PC-9 (cell line): ENCODE data around the gene AGAP3. TPM values are rescaled to one million over a fixed set of nuclear protein-coding genes. Genes with fewer than 3 reads are reported as not detected.

Experiments
- BruUV-seq: library from RNA; stranded (reverse); fragments of 400-500 nt; replicated peaks from 2 replicates; lab custom pipeline; 2021; lab: Mats Ljungman, UMichigan
- CTCF ChIA-PET: fragments of 300-600 bp; sonication (Branson Sonifier 250); formaldehyde crosslinking; loops from one replicate; lab custom pipeline; 2022; ENCODE audit warnings: antibody characterized with exemption; lab: Charles Lee
- POLR2A ChIA-PET: fragments of 300-600 bp; sonication (Branson Sonifier 250); formaldehyde crosslinking; loops from one replicate; lab custom pipeline; 2022; ENCODE audit warnings: antibody characterized with exemption; ENCODE audit not compliant: unreplicated experiment; lab: Charles Lee
- DNase-seq, 2 experiments: peaks; one replicate each; pipeline versions ENCODE4 v3.0.0 to v3.0.0-alpha.2; 2015 to 2022; ENCODE audit warnings: mixed read lengths in 1 of 2
- H2AFZ ChIP-seq: fragments of 200-600 bp; sonication (generic); 2 replicates; pipeline ENCODE4 v1.8.1; 2017; ENCODE audit warnings: antibody characterized with exemption
- H3F3A ChIP-seq: fragments of 200-600 bp; sonication (generic); 2 replicates; pipeline ENCODE4 v1.8.1; 2017; ENCODE audit warnings: antibody characterized with exemption, mild to moderate bottlenecking, low read depth; ENCODE audit not compliant: insufficient read depth
- H3K27ac ChIP-seq: fragments of 200-600 bp; sonication (generic); 2 replicates; pipeline ENCODE4 v1.6.1; 2016; ENCODE audit warnings: mixed run types
- H3K27me3 ChIP-seq: fragments of 200-600 bp; sonication (generic); 2 replicates; pipeline ENCODE4 v1.6.1; 2016; ENCODE audit warnings: low read depth, mixed run types; ENCODE audit not compliant: insufficient read depth
- H3K36me3 ChIP-seq: fragments of 200-600 bp; sonication (generic); 2 replicates; pipeline ENCODE4 v1.6.1; 2016; ENCODE audit warnings: low read depth, mixed run types
- H3K4me1 ChIP-seq: fragments of 200-600 bp; sonication (generic); replicated peaks from 2 replicates; pipeline ENCODE4 v1.6.1; 2016; ENCODE audit warnings: mixed run types; ENCODE audit not compliant: insufficient read depth
- H3K4me2 ChIP-seq: fragments of 200-600 bp; sonication (generic); 2 replicates; pipeline ENCODE4 v1.6.1; 2017; ENCODE audit warnings: mixed run types
- H3K4me3 ChIP-seq: fragments of 200-600 bp; sonication (generic); 2 replicates; pipeline ENCODE4 v1.6.1; 2016; ENCODE audit warnings: mixed run types
- H3K79me2 ChIP-seq: fragments of 200-600 bp; sonication (generic); 2 replicates; pipeline ENCODE4 v1.6.1; 2017; ENCODE audit warnings: low read depth, mixed run types
- H3K9me2 ChIP-seq: fragments of 200-600 bp; sonication (generic); 2 replicates; pipeline ENCODE4 v1.8.1; 2017; ENCODE audit warnings: mild to moderate bottlenecking; ENCODE audit not compliant: insufficient read depth
- H3K9me3 ChIP-seq: fragments of 200-600 bp; sonication (generic); 2 replicates; pipeline ENCODE4 v1.8.1; 2016; ENCODE audit warnings: low read depth; ENCODE audit not compliant: insufficient read depth
- H4K20me1 ChIP-seq: fragments of 200-600 bp; sonication (generic); 2 replicates; pipeline ENCODE4 v1.8.1; 2017; ENCODE audit not compliant: insufficient read depth
- CTCF ChIP-seq: fragments of 200-600 bp; sonication (generic); conservative IDR thresholded peaks from 2 replicates; pipeline ENCODE4 v1.6.1; 2017; ENCODE audit warnings: mixed run types, antibody characterized with exemption, mild to moderate bottlenecking, moderate library complexity
- EZH2 ChIP-seq: fragments of 200-600 bp; sonication (generic); IDR thresholded peaks from 2 replicates; pipeline ENCODE4 v1.8.0; 2017; ENCODE audit warnings: antibody characterized with exemption, low read depth
- intact Hi-C: fragments of 100-400 bp; cut with micrococcal nuclease; formaldehyde crosslinking; loops from one replicate; pipeline ENCODE4 v1.10.0; 2022; ENCODE audit not compliant: unreplicated experiment
- total RNA-seq: library from RNA; stranded (reverse); gene quantifications from 2 replicates; pipeline ENCODE4 v1.2.3, GENCODE V29; 2021

The AGAP3 gene
- total RNA-seq, 1 experiment from 2014 or later = 103 TPM

GRCh38 chr7:151191544-151191943 is 105.3 kb downstream of the AGAP3 start:
- Histone ChIP-seq H3K9me2 (no peaks in the 10 kb centered on the region), H3K4me2 (no peak overlapping the region), H3K36me3 (no peaks in the 10 kb centered on the region), H3K79me2 (no peaks in the 10 kb centered on the region), H3F3A (no peaks in the 10 kb centered on the region), H3K4me3 (no peak overlapping the region), H3K9me3 (no peaks in the 10 kb centered on the region), H2AFZ (no peak overlapping the region), H3K27ac (no peak overlapping the region), H3K4me1 (no peaks in the 10 kb centered on the region), H4K20me1 (no peaks in the 10 kb centered on the region), H3K27me3 (peaks cover 100% of the 10 kb centered on the region)
- TF ChIP-seq EZH2 (no peak), CTCF (no peak)
- DNase-seq = no peak
- ChIA-PET CTCF (no interaction called here), POLR2A (no interaction called here)
- no TSS peak for BruUV-seq
- intact Hi-C loops = no loop called here

- ChIA-PET CTCF (no interaction called here), POLR2A (no interaction called here)
- Histone ChIP-seq H3K79me2 (no peaks in the 10 kb centered on the region), H3K36me3 (no peaks in the 10 kb centered on the region), H3K9me2 (no peaks in the 10 kb centered on the region), H3K4me2 (no peak overlapping the region), H3K9me3 (no peaks in the 10 kb centered on the region), H3F3A (no peaks in the 10 kb centered on the region), H3K4me3 (no peak overlapping the region), H3K27me3 (peaks cover 100% of the 10 kb centered on the region), H3K27ac (no peak overlapping the region), H2AFZ (no peak overlapping the region), H3K4me1 (no peaks in the 10 kb centered on the region), H4K20me1 (no peaks in the 10 kb centered on the region)
- no peak for DNase-seq
- BruUV-seq = no TSS peak
- TF ChIP-seq CTCF = no peak
- TF ChIP-seq EZH2 = no peak
- intact Hi-C loops = no loop called here
These were observed 105.8 kb downstream of the AGAP3 start for GRCh38 chr7:151192002-151192539.

- H3F3A ChIP-seq = no peaks in the 10 kb centered on the region
- BruUV-seq = no TSS peak
- no peaks in the 10 kb centered on the region for H3K36me3 ChIP-seq
- DNase-seq = no peak
- ChIA-PET POLR2A (interaction anchor here (0.6 kb wide), 1 partner anchor 36 kb away, joined by 8 read pairs; no protein-coding TSS in a partner anchor), CTCF (no interaction called here)
- no peaks in the 10 kb centered on the region for H3K79me2 ChIP-seq
- no peak overlapping the region for H3K4me2 ChIP-seq
- peaks cover 100% of the 10 kb centered on the region for H3K27me3 ChIP-seq
- no peak overlapping the region for H3K4me3 ChIP-seq
- no peak overlapping the region for H2AFZ ChIP-seq
- intact Hi-C loops = no loop called here
- no peak for TF ChIP-seq EZH2
- TF ChIP-seq CTCF = no peak
- no peaks in the 10 kb centered on the region for H4K20me1 ChIP-seq
- H3K9me3 ChIP-seq = no peaks in the 10 kb centered on the region
- H3K4me1 ChIP-seq = no peaks in the 10 kb centered on the region
- H3K9me2 ChIP-seq = no peaks in the 10 kb centered on the region
- H3K27ac ChIP-seq = no peak overlapping the region
These were observed 107.1 kb downstream of the AGAP3 start for GRCh38 chr7:151193203-151193978.

Other genes with a start within 250 kb of the AGAP3 start
- gene AOC1, start 234.0 kb upstream of the AGAP3 start, total RNA-seq = 11.4 and 13.1 TPM in 2 replicates
- 1.5 and 1.6 TPM in 2 replicates for gene KCNH2, start 108.2 kb upstream of the AGAP3 start, total RNA-seq
- gene NOS3, start 95.5 kb upstream of the AGAP3 start, total RNA-seq = 1.8 and 3.2 TPM in 2 replicates
- 9.7 and 13.7 TPM in 2 replicates for gene ATG9B, start 62.0 kb upstream of the AGAP3 start, total RNA-seq
- gene ABCB8, start 58.0 kb upstream of the AGAP3 start, total RNA-seq = 51.8 and 61.9 TPM in 2 replicates
- gene ASIC3, start 37.9 kb upstream of the AGAP3 start, total RNA-seq = 7.6 and 10.5 TPM in 2 replicates
- gene CDK5, start 28.6 kb upstream of the AGAP3 start, total RNA-seq = 45.7 and 58.4 TPM in 2 replicates
- gene SLC4A2, start 26.9 kb upstream of the AGAP3 start, total RNA-seq = 199 and 245 TPM in 2 replicates
- gene FASTK, start 5.7 kb upstream of the AGAP3 start, total RNA-seq = 104 and 126 TPM in 2 replicates
- 87.8 and 99.3 TPM in 2 replicates for gene TMUB1, start 3.0 kb upstream of the AGAP3 start, total RNA-seq
- gene GBX1, start 81.2 kb downstream of the AGAP3 start, total RNA-seq = not detected in 2 replicates
- not detected in 2 replicates for gene ASB10, start 100.8 kb downstream of the AGAP3 start, total RNA-seq
- not detected in 2 replicates for gene H2BK1, start 124.0 kb downstream of the AGAP3 start, total RNA-seq
- gene ABCF2, start 140.7 kb downstream of the AGAP3 start, total RNA-seq = 45.8 and 49.4 TPM in 2 replicates
- 47.4 and 54.9 TPM in 2 replicates for gene CHPF2, start 146.0 kb downstream of the AGAP3 start, total RNA-seq
- 4.6 and 5.7 TPM in 2 replicates for gene SMARCD3, start 162.2 kb downstream of the AGAP3 start, total RNA-seq